Nephron progenitor cell (in vitro differentiated cells): Measurements from ENCODE around the gene C1orf216.

Source experiments
- DNase-seq: peaks from one replicate; pipeline ENCODE4 v3.0.0; 2021
- H3K27ac Mint-ChIP-seq: 2 replicates; pipeline ENCODE4 v1.8.0; 2021; ENCODE audit warnings: mild to moderate bottlenecking, moderate library complexity, mixed read lengths
- H3K27me3 Mint-ChIP-seq: 2 replicates; pipeline ENCODE4 v1.8.0; 2021; ENCODE audit warnings: mild to moderate bottlenecking, low read depth, mixed read lengths; ENCODE audit not compliant: poor library complexity
- H3K36me3 Mint-ChIP-seq: 2 replicates; pipeline ENCODE4 v1.8.0; 2021; ENCODE audit warnings: low read depth, mixed read lengths
- H3K4me1 Mint-ChIP-seq: 2 replicates; pipeline ENCODE4 v1.8.0; 2021; ENCODE audit warnings: mixed read lengths
- H3K4me3 Mint-ChIP-seq: 2 replicates; pipeline ENCODE4 v1.8.0; 2021; ENCODE audit warnings: mild to moderate bottlenecking, moderate library complexity, mixed read lengths
- H3K9me3 Mint-ChIP-seq: 2 replicates; pipeline ENCODE4 v1.8.0; 2021; ENCODE audit warnings: mild to moderate bottlenecking, moderate library complexity, mixed read lengths
- CTCF ChIP-seq: fragments of 200-600 bp; sonication (generic); IDR thresholded peaks from 2 replicates; pipeline ENCODE4 v1.5.0; 2021; ENCODE audit warnings: antibody characterized with exemption

C1orf216 gene

GRCh38 chr1:35666216-35666615, 52.5 kb downstream of the C1orf216 start:
- TF ChIP-seq CTCF: no peak
- no peaks in the 10 kb centered on the region for H3K36me3 Mint-ChIP-seq
- no peak overlapping the region for H3K4me3 Mint-ChIP-seq
- no peak for DNase-seq
- H3K27ac Mint-ChIP-seq: no peak overlapping the region
- H3K27me3 Mint-ChIP-seq: peaks cover 44% of the 10 kb centered on the region
- no peaks in the 10 kb centered on the region for H3K4me1 Mint-ChIP-seq
- no peaks in the 10 kb centered on the region for H3K9me3 Mint-ChIP-seq
